SJSA1 (cell line): ENCODE results near the gene SLC25A45. TPM values are rescaled to one million over a fixed set of nuclear protein-coding genes. Genes with fewer than 3 reads are reported as not detected.
A peak's percentile ranks its signal among the peaks of the same experiment; 100 is the strongest.

Source experiments
- DNase-seq, 2 experiments: peaks; one replicate each; pipeline ENCODE4 v3.0.0-alpha.2; 2015 to 2020; ENCODE audit warnings: low spot score in 2 of 2, low read depth in 1 of 2
- H3K27ac ChIP-seq: fragments of 250-450 bp; sonication (Bioruptor Pico); 2 replicates; pipeline ENCODE4 v1.5.1; 2020; ENCODE audit warnings: mild to moderate bottlenecking, moderate library complexity
- H3K27me3 ChIP-seq: fragments of 250-450 bp; sonication (Bioruptor Pico); replicated peaks from 2 replicates; pipeline ENCODE4 v1.5.1; 2020; ENCODE audit warnings: mild to moderate bottlenecking, moderate library complexity
- H3K36me3 ChIP-seq: fragments of 250-450 bp; sonication (Bioruptor Pico); 2 replicates; pipeline ENCODE4 v1.5.1; 2020; ENCODE audit warnings: mild to moderate bottlenecking
- H3K4me1 ChIP-seq: fragments of 250-450 bp; sonication (Bioruptor Pico); replicated peaks from 2 replicates; pipeline ENCODE4 v1.6.1; 2021; ENCODE audit warnings: mild to moderate bottlenecking
- H3K4me3 ChIP-seq: fragments of 250-450 bp; sonication (Bioruptor Pico); 2 replicates; pipeline ENCODE4 v1.5.1; 2020; ENCODE audit warnings: mild to moderate bottlenecking
- H3K9me3 ChIP-seq: fragments of 250-450 bp; sonication (Bioruptor Pico); replicated peaks from 2 replicates; pipeline ENCODE4 v1.5.1; 2020; ENCODE audit warnings: mild to moderate bottlenecking
- total RNA-seq: library from RNA; depleted of rRNA; stranded (reverse); fragments of >200 nt; shearing (Covaris generic); gene quantifications from 2 replicates; pipeline ENCODE4 v1.2.3, GENCODE V29; 2014

Gene SLC25A45
- total RNA-seq, 1 experiment from 2014 or later, result 3.1 TPM

DNA sequence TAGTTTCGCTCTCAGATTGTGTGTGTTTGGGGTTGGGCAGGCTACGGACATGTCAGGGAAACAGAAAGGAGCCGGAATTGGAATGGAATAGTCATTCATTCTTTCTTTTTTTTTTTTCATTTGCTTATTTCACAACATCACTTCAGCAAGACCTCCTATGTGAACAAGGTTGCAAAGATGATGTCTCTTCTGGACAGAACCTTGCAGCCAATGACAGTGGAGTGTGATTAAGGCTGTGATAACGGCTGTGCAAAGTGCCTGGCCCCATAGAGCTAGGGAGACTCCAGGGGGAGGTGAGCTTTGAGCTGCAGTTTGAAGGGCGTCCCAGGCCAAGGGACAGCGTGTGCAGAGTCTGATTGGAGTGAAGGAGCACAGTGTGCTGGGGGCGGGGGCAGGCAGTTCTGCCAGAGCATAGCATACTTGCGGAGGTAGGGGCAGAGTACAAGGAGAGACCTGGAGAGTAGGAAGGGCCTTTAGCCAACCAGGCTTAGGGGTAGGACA lies 24.5 kb downstream of the SLC25A45 start:
- Histone ChIP-seq H3K4me3 (no peak overlapping the region), H3K9me3 (no peaks in the 10 kb centered on the region), H3K27me3 (peaks cover 27% of the 10 kb centered on the region), H3K4me1 (peaks cover 18% of the 10 kb centered on the region), H3K27ac (no peak overlapping the region), H3K36me3 (peaks cover 7% of the 10 kb centered on the region)
- no peak for DNase-seq

DNA sequence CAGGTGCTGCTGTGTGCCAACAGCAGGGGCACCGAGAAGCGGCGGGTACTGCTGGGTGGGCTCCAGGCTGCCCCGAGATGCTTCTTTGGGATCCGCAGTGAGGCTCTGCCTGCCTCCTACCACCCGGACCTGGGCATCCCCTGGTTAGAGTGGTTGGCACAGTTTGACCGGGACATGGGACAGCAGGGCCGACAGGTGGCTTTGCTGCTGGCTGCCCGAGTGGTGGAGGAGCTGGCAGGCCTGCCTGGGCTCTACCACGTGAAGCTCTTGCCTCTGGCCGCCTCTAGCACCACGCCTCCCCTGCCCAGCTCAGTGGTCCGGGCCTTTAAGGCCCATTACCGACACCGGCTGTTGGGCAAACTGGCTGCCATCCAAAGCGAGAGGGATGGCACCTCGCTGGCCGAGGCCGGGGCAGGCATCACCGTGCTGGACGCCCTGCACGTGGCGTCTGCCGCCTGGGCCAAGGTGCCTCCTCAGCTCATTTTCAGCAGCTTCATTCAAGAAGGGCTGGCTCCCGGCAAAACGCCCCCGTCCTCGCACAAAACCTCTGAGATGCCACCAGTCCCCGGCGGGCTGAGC lies 26.0 kb downstream of the SLC25A45 start:
- Histone ChIP-seq H3K27me3 (peaks cover 27% of the 10 kb centered on the region), H3K4me3 (no peak overlapping the region), H3K9me3 (no peaks in the 10 kb centered on the region), H3K27ac (no peak overlapping the region), H3K4me1 (peaks cover 18% of the 10 kb centered on the region), H3K36me3 (peaks cover 18% of the 10 kb centered on the region)
- DNase-seq, result no peak

DNA sequence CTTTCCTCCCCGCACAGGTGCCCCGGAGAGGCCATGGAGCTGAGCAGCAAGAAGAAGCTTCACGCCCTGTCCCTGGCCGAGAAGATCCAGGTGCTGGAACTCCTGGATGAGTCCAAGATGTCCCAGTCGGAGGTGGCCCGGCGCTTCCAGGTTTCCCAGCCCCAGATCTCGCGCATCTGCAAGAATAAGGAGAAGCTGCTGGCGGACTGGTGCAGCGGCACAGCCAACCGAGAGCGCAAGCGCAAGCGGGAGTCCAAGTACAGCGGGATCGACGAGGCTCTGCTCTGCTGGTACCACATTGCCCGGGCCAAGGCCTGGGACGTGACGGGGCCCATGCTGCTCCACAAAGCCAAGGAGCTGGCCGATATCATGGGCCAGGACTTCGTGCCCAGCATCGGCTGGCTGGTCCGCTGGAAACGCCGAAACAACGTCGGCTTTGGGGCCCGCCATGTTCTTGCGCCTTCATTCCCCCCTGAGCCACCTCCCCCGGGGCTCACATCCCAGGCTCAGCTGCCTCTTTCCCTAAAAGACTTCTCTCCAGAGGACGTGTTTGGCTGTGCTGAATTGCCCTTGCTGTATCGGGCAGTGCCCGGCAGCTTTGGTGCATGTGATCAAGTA lies 26.6 kb downstream of the SLC25A45 start:
- no peak overlapping the region for H3K27ac ChIP-seq
- H3K4me3 ChIP-seq, result no peak overlapping the region
- H3K27me3 ChIP-seq, result peaks cover 27% of the 10 kb centered on the region
- H3K36me3 ChIP-seq, result peaks cover 24% of the 10 kb centered on the region
- H3K4me1 ChIP-seq, result peaks cover 18% of the 10 kb centered on the region
- no peak for DNase-seq
- H3K9me3 ChIP-seq, result no peaks in the 10 kb centered on the region

DNA sequence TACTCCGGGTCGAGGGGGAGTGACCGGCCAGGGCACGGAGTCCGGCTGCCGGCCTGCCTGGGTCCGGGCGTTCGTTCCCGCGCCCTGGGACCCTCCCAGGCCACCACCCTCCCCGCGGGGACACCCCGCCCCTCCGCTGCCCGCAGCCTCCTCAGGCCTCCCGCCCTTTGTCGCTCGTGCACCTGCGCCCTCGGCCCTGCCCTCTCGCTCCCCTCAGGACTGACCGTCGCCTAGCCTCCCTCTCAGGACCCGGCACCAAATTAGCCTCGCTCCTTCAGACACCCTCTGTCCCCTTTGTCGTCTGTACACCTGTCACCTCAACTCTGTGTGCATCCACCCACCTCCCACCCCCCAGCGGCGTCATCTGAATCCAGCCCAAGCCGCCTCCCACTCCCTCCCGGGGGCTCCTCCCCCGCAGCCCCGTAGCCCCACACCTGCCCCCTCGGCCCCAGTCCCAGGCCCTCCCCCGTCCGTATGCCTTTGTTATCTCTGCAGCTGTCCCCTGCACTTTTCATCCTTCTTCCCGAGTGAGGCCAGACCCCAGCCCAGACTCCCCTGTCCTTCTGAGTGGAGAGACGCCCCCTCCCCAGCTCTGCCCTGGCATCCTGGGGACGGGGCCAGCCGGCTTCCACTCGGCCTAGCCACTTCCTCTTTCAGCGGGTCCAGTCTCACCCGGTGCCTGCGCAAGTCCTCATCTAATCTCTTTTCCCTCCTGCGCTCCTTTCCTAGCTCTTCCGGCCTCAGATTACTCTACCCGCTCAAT lies 27.3 kb downstream of the SLC25A45 start:
- no peak for DNase-seq
- Histone ChIP-seq H3K27ac (no peak overlapping the region), H3K9me3 (no peaks in the 10 kb centered on the region)

DNA sequence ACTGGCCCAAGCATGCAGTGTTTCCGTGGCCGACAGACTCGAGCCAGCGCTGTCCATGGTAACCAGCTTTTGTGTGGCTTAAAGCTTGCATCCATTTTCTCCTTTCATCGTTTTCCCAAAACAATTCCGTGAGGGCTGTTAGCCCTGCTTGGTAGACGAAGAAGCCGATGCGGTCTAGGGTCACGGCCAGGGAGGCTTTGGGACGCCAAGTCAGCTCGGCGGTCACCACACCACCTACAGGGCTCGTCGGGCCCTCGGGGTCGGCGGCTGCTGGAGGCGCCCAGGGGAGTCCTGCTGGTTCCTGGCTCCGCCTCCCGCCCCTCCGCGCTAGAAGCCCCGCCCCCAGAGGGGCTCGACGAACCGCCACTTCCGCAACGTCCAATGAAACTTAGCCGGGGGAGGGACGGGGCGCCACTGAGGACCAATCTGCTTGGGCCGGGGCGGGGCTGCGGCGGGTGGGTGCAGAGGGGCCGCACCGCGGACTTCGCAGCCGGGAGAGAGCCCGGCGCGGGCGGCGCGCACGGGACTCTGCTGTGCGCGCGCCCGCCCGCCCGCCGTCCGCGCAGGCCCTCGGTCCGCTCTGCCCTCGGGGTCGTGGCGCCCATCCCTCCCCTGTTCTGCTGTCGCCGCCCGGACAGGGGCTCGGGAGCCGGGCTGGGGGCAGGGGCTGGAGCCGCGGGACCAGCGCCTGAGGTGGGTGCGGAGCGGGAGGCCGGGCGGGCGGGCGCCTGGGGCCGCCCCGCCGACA lies 28.0 kb downstream of the SLC25A45 start, which contains the start of gene TIGD3:
Gene TIGD3 (plus strand): TSS at position 487 of the 748 bp plus-strand sequence. CDS start 1,058 bp downstream, outside the sequence.
- Histone ChIP-seq H3K4me1 (peaks cover 18% of the 10 kb centered on the region), H3K4me3 (peak within 1 kb of the TSS; percentile 51), H3K27me3 (peaks cover 27% of the 10 kb centered on the region), H3K9me3 (no peaks in the 10 kb centered on the region), H3K27ac (no peak within 1 kb of the TSS), H3K36me3 (peaks cover 34% of the 10 kb centered on the region)
- peak; percentile 99 to 100 for DNase-seq

More for the DNA sequence above, 27.3 kb downstream of the SLC25A45 start:
- Histone ChIP-seq H3K27me3 (peaks cover 27% of the 10 kb centered on the region), H3K4me1 (peaks cover 18% of the 10 kb centered on the region), H3K36me3 (peaks cover 27% of the 10 kb centered on the region), H3K4me3 (peak overlapping the region; percentile 51)

DNA sequence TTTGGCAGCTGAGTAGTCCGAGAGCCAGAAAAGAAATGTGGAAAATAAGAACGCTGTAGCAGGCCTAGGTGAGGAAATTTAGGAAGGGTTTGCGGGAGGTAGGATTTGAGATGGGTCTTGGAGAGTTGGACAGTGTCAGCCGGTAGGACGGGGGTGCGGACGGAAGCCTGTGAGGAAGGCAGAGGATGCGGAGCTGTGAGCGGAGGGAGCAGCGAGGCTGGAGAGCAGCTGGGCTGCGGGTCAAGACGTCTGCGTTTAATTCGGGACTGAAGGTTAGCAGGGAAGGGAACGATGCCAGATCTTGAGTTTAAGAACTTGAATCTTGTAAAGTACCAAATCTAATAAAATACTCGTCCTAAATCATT lies 28.6 kb downstream of the SLC25A45 start:
- no peaks in the 10 kb centered on the region for H3K9me3 ChIP-seq
- H3K4me1 ChIP-seq, result peaks cover 18% of the 10 kb centered on the region
- DNase-seq, result no peak
- H3K36me3 ChIP-seq, result peaks cover 40% of the 10 kb centered on the region
- H3K4me3 ChIP-seq, result peak overlapping the region; percentile 51; the same call in 1 of the 2 replicates
- no peak overlapping the region for H3K27ac ChIP-seq
- H3K27me3 ChIP-seq, result peaks cover 27% of the 10 kb centered on the region

DNA sequence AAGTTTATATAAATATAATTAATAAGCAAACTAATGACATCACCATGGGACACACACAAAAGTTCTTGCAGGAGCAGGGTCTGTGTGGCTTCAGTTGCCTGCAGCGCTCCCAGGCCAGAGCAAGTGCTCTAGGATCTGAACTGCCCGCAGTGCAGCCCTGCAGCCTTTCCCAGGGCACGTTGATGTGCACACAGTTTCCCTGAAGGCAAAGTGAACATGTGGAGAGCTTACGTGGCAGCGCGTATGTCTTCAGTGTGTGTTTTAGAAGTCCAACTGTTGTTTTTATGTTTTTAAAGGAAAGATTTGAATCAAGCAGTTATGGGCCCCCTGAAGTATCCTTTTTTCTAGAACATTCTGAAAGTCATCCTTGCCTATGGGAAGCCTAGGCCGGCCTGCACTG lies 29.1 kb downstream of the SLC25A45 start:
- H3K4me3 ChIP-seq, result no peak overlapping the region

DNA sequence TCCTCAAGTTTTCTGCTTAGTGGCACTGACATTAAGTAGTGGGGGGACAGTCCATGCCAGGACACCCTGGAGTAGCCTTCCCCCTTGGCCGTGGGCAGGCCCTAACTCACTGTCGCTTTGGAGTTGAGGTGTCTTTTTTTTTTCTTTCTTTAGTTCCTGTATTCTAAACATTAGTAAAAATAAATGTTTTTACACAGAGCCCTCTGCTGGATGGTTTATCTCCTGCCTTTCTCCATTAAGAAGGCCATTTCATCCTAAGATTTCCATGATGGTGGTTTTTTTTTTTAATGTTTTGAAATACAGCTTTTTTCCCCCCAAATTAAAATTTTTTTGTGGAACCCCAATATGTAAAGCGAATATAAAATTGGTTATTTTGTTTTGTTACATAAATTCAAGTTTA lies 29.7 kb downstream of the SLC25A45 start:
- Histone ChIP-seq H3K9me3 (no peaks in the 10 kb centered on the region), H3K27me3 (peaks cover 27% of the 10 kb centered on the region), H3K4me3 (no peak overlapping the region), H3K27ac (no peak overlapping the region), H3K4me1 (peaks cover 18% of the 10 kb centered on the region), H3K36me3 (peaks cover 50% of the 10 kb centered on the region)
- DNase-seq, result peak in 1 of 2 experiments; percentile 42

More for the DNA sequence above, 29.1 kb downstream of the SLC25A45 start:
- no peak for DNase-seq
- H3K36me3 ChIP-seq, result peaks cover 45% of the 10 kb centered on the region
- no peaks in the 10 kb centered on the region for H3K9me3 ChIP-seq
- H3K27ac ChIP-seq, result no peak overlapping the region
- H3K4me1 ChIP-seq, result peaks cover 18% of the 10 kb centered on the region
- peaks cover 27% of the 10 kb centered on the region for H3K27me3 ChIP-seq

DNA sequence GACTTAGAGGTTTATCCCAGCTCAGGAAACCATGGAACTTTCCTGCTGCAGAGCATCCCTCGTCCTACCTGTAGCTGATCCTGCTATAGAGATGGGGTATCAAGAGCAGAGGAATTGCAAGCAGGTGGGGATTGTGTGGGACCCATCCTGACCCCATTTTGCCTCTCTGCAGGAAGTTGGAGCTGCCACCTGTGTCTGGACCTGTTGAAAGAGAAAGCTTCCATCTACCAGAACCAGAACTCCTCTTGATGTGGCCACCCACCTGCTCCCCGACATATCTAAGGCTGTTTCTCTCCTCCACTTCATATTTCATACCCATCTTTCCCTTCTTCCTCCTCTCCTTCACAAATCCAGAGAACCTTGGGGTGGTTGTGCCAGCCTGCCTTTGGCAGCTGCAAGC lies 30.9 kb downstream of the SLC25A45 start:
- no peak for DNase-seq
- Histone ChIP-seq H3K4me1 (peaks cover 18% of the 10 kb centered on the region), H3K36me3 (peaks cover 63% of the 10 kb centered on the region), H3K9me3 (no peaks in the 10 kb centered on the region), H3K4me3 (no peak overlapping the region), H3K27me3 (peaks cover 16% of the 10 kb centered on the region), H3K27ac (no peak overlapping the region)

DNA sequence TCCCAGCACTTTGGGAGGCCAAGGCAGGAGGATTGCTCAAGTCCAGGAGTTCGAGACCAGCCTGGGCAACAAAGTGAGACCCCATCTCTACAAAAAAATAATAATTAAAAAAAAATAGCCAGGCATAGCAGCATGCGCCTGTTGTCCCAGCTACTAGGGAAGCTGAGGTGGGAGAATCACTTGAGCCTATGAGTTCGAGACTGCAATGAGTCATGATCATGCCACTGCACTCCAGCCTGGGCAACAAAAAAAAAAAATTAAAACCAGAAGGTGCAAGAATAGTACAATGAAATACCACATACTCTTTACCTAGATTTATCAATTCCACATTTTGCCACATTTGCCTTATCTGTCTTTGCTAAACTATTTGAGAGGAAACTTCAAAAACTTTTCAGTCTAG lies 40.6 kb downstream of the SLC25A45 start:
- no peaks in the 10 kb centered on the region for H3K4me1 ChIP-seq
- no peak overlapping the region for H3K4me3 ChIP-seq
- no peaks in the 10 kb centered on the region for H3K27me3 ChIP-seq
- no peaks in the 10 kb centered on the region for H3K9me3 ChIP-seq
- DNase-seq, result no peak
- peaks cover 95% of the 10 kb centered on the region for H3K36me3 ChIP-seq
- H3K27ac ChIP-seq, result no peak overlapping the region

DNA sequence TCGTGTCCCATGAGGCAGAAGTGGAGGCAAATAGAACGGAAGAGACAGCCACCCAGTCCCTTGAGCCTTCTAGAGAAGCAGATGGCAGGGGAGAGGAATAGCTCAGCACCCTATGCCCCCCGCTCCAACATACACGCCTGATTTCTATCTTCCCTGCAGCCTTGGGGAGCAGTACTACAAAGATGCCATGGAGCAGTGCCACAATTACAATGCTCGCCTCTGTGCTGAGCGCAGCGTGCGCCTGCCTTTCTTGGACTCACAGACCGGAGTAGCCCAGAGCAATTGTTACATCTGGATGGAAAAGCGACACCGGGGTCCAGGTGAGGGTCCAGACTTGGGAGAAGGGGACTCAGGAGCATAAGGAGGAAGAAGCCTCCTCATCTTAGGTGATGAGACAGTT lies 42.2 kb downstream of the SLC25A45 start:
- Histone ChIP-seq H3K4me1 (peaks cover 5% of the 10 kb centered on the region), H3K36me3 (peaks cover 92% of the 10 kb centered on the region)

DNA sequence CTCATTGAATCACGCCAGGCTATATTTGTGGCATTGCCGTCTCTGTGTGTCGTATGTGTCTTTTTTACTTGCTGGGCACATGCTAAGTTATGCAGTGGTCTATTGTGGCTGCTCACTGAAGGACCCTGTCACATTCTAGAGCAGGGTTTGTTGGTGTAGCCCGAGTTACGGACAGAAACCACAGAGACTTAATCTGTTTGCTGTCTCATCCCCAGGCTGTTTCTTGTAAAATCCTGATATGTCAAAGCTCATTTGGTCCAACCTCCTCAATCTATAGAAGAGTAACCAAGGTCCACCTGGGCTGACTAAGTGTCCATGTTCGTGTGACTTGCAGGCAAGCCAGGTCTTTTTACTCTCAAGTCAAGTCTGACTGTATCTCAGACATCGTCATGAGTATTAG lies 43.8 kb downstream of the SLC25A45 start:
- Histone ChIP-seq H3K27ac (no peak overlapping the region), H3K27me3 (no peaks in the 10 kb centered on the region), H3K9me3 (no peaks in the 10 kb centered on the region), H3K36me3 (peaks cover 81% of the 10 kb centered on the region), H3K4me3 (no peak overlapping the region), H3K4me1 (peaks cover 13% of the 10 kb centered on the region)
- DNase-seq, result no peak

More for the DNA sequence above, 42.2 kb downstream of the SLC25A45 start:
- no peaks in the 10 kb centered on the region for H3K9me3 ChIP-seq
- DNase-seq, result no peak
- H3K27ac ChIP-seq, result no peak overlapping the region
- H3K4me3 ChIP-seq, result no peak overlapping the region
- no peaks in the 10 kb centered on the region for H3K27me3 ChIP-seq

DNA sequence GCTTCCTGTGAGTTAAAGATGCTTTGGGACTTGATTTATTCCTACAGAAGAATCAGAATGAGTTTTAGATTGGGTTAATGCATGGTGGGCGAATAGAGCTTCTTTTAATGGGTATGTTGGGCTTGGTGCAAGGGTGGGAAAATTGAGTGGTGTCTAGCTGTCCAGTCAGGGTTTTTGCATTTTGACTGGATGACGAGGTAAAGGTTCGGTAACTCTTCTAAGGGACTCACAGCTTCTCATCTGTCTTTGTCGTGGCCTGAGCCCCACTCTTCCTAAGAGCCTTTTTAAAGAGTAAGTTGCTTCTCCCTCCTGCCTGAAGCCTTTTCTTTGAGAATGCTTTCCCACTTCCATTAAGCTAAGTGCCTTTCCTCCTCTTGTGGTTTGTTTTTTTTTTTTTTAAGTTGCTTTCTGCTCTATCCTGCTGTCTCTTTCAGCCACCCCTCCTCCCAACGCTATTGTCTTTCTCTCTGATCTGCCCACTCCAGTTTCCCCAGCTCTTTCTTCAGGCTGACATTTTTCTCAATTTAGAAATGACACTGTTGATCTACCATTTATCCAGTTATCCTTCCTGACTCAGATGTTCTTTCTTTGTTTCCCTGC lies 47.6 kb downstream of the SLC25A45 start:
- peaks cover 42% of the 10 kb centered on the region for H3K36me3 ChIP-seq
- H3K4me1 ChIP-seq, result peaks cover 13% of the 10 kb centered on the region
- peak in 1 of 2 experiments; percentile 76 for DNase-seq
- H3K27ac ChIP-seq, result 0 out of 2 replicates have a peak overlapping the region, but pooled peaks have one; percentile 21
- H3K27me3 ChIP-seq, result no peaks in the 10 kb centered on the region
- H3K4me3 ChIP-seq, result peak overlapping the region; percentile 66
- no peaks in the 10 kb centered on the region for H3K9me3 ChIP-seq
